ENCODE data around the gene CMBL. TPM values are rescaled to one million over a fixed set of nuclear protein-coding genes. Genes with fewer than 3 reads are reported as not detected.
"Not testable (repeated sequence)": the region's sequence is repeated elsewhere in the genome, so short reads cannot be mapped to it uniquely, and the experiment has no call there.

Gene CMBL
- total RNA-seq, 2 donors from 2014 or later, result 11.2 to 20.3 TPM

DNA sequence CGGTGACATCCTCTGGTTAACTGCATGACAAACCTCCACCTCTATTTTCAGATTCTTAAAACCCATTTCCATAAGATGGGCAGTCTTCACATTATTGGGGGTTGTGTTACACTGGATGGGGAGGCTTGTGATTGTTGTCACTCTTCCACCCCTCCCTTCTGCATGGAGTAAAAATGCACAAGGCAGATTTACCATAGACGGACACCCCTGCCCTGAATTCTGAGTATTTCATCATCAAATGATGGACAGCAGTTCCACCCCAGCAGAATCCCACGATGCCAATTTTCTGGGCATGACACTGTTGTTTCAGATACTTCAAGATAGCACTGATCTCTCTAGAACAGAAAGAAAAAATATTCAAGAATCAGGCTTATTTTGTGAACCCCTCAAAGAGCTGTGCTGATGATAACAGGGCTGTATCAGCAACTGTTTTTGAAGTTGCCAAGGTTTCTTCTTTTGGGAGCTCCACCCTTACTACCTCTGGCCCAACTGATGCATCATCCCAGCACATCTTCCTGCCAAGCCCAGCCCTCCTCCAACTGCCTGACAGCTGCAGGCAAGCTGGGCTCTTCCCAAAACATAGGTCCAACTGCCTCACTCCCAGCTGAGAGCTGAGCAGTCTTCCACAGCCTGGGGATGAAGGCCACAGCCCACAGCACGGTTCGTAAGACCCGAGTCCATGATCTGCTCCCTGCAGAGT is 21.4 kb downstream of the CMBL start:
- Histone ChIP-seq H3K4me1 (replicated peaks) (no peaks in the 10 kb centered on the region), H3K27ac (no peak overlapping the region), H3K27me3 (replicated peaks; ENCODE audit: insufficient read depth) (no peaks in the 10 kb centered on the region), H3K36me3 (no peaks in the 10 kb centered on the region), H3K9me3 (no peaks in the 10 kb centered on the region), H3K4me3 (no peak overlapping the region)
- TF ChIP-seq, protein P1, sequence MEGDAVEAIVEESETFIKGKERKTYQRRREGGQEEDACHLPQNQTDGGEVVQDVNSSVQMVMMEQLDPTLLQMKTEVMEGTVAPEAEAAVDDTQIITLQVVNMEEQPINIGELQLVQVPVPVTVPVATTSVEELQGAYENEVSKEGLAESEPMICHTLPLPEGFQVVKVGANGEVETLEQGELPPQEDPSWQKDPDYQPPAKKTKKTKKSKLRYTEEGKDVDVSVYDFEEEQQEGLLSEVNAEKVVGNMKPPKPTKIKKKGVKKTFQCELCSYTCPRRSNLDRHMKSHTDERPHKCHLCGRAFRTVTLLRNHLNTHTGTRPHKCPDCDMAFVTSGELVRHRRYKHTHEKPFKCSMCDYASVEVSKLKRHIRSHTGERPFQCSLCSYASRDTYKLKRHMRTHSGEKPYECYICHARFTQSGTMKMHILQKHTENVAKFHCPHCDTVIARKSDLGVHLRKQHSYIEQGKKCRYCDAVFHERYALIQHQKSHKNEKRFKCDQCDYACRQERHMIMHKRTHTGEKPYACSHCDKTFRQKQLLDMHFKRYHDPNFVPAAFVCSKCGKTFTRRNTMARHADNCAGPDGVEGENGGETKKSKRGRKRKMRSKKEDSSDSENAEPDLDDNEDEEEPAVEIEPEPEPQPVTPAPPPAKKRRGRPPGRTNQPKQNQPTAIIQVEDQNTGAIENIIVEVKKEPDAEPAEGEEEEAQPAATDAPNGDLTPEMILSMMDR (IDR thresholded peaks at IDR 0.05), result no peak
- 83% methylated on average over 6 of the region's 6 CpGs for WGBS
- no peak for DNase-seq (ENCODE audit: low spot score)
- intact Hi-C loops (cut with DNase I), result loop anchor here (5.0 to 10.0 kb wide), 3 partner anchors 48 to 341 kb away; partner anchors contain the start of gene MARCHF6

DNA sequence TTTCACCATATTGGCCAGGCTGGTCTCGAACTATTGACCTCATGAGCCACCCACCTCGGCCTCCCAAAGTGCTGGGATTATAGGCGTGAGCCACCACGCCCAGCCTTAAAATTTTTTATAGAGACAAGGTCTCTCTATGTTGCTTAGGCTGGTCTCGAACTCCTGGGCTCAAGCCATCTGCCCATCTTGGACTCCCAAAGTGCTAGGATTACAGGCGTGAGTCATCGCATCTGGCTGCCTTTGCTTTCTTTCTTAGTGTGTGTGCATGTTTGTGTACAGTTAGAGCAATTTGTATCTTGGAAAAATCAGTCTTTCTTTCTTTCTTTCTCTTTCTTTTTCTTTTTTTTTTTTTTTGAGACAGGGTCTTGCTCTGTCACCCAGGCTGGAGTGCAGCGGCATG is 22.3 kb downstream of the CMBL start:
- WGBS, result 78% methylated on average over 8 of the region's 8 CpGs

DNA sequence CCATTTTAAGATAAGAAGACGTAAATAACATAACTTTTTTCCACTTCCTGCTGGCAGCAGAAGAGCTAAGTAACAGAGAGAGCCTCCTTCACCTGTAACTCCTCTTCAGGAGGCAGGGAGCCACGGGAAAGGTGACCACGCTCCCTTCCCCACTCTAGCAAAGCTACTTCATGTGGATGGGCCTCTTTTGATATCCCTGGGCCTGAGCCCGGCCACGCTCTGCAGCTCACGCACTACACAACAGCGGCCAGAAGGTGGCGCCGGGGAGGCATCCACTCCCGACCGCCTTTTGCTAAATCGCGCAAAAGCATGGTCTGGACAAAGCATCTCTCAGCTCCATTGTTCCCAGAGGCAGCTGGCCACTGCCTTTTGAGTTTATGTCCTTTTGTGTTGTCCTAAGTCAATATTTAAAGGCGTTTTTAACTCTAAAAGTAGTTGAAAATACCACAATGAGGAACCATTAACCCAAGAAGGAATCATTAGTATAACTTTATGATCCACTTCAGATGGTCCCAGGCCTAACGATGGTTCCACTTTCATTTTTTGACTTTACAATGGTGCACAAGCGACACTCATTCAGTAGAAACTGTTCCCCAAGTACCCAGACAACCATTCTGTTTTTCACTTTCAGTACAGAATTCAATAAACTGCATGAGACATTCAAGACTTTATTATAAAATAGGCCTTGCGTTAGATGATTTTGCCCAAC is 23.6 kb downstream of the CMBL start:
- WGBS, result 26% methylated on average over 17 of the region's 17 CpGs
- Histone ChIP-seq H3K9me3 (no peaks in the 10 kb centered on the region), H3K27ac (no peak overlapping the region), H3K4me1 (replicated peaks) (no peaks in the 10 kb centered on the region), H3K27me3 (replicated peaks; ENCODE audit: insufficient read depth) (no peaks in the 10 kb centered on the region), H3K4me3 (no peak overlapping the region), H3K36me3 (no peaks in the 10 kb centered on the region)
- DNase-seq (ENCODE audit: low spot score), result peak; percentile 77
- intact Hi-C loops (cut with DNase I), result loop anchor here (2.0 to 10.0 kb wide), 4 partner anchors 23 to 158 kb away; partner anchors contain the start of genes CMBL and ROPN1L
- TF ChIP-seq, protein P1 (IDR thresholded peaks at IDR 0.05), result peak; percentile 64 to 89 (median 83)
- no peak for TF ChIP-seq POLR2A (IDR thresholded peaks at IDR 0.05)
- peak; percentile 66 for TF ChIP-seq POLR2AphosphoS5 (IDR thresholded peaks at IDR 0.05)

More for the DNA sequence above, 22.3 kb downstream of the CMBL start:
- not testable (repeated sequence) for H3K4me3 ChIP-seq; H3K27ac ChIP-seq; H3K27me3 ChIP-seq (replicated peaks; ENCODE audit: insufficient read depth); H3K36me3 ChIP-seq; H3K4me1 ChIP-seq (replicated peaks); H3K9me3 ChIP-seq; DNase-seq (ENCODE audit: low spot score)
- intact Hi-C loops (cut with DNase I), result loop anchor here (2.0 to 10.0 kb wide), 4 partner anchors 21 to 342 kb away; partner anchors contain the start of genes CMBL and MARCHF6

DNA sequence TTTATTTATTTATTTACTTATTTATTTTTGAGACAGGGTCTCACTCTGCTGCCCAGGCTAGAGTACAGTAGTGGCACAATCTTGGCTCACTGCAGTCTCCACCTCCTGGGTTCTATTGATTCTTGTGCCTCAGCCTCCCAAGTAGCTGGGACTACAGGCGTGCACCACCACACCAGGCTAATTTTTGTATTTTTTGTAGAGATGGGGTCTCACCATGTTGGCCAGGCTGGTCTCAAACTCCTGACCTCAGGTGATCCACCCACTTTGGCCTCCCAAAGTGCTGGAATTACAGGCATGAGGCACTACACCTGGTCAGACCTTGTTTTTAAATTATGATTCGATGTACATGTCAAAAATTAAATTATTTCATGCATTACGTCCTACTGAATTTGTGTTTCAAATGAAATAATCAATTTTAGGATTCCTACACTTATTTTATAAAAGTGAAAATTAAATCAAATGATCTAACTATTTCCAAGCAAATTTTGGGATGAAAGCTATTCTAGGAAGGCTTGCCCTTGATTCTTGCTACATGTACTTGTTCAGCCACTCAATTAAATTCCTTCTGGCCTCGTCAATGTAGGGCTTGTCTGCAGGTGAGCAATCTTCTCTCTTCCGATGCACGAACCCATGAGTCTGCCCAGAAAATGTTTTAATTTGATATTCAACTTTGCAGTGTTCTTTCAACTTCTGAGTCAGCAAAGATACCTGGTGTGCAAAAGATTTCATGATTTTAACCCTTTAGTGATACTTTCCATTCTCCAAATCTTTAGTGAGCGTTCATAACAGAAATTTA is 27.6 kb downstream of the CMBL start:
- H3K9me3 ChIP-seq, result no peaks in the 10 kb centered on the region
- no peak overlapping the region for H3K4me3 ChIP-seq
- DNase-seq (ENCODE audit: low spot score), result no peak
- no peaks in the 10 kb centered on the region for H3K36me3 ChIP-seq
- 78% methylated on average over 7 of the region's 7 CpGs for WGBS
- no peaks in the 10 kb centered on the region for H3K4me1 ChIP-seq (replicated peaks)
- intact Hi-C loops (cut with DNase I), result loop anchor here (5.0 to 10.0 kb wide), 3 partner anchors 55 to 162 kb away; partner anchors contain the start of gene ROPN1L
- no peak overlapping the region for H3K27ac ChIP-seq
- TF ChIP-seq POLR2AphosphoS5 (IDR thresholded peaks at IDR 0.05), result no peak
- no peak for TF ChIP-seq POLR2A (IDR thresholded peaks at IDR 0.05)
- TF ChIP-seq, protein P1 (IDR thresholded peaks at IDR 0.05), result no peak
- no peaks in the 10 kb centered on the region for H3K27me3 ChIP-seq (replicated peaks; ENCODE audit: insufficient read depth)

DNA sequence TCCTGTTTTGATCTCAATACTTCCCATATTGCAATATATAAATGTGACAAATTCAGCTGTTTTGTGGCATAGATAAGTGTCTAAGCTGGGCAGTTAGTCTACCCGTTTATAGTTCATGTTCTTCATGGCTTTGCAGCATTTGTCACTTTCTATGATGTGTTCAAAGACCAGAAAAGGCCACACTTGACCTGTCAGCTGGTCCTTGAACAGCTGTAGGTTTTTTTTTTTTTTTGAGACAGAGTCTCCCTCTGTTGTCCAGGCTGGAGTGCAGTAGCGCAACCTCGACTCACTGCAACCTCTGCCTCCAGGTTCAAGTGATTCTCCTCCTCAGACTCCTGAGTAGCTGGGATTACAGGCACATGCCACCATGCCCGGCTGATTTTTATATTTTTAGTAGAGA is 28.4 kb downstream of the CMBL start:
- Histone ChIP-seq H3K9me3 (no peaks in the 10 kb centered on the region), H3K36me3 (no peaks in the 10 kb centered on the region), H3K27me3 (replicated peaks; ENCODE audit: insufficient read depth) (no peaks in the 10 kb centered on the region), H3K4me1 (replicated peaks) (no peaks in the 10 kb centered on the region), H3K4me3 (no peak overlapping the region), H3K27ac (no peak overlapping the region)
- intact Hi-C loops (cut with DNase I), result no loop called here
- WGBS, result 88% methylated on average over 4 of the region's 4 CpGs
- TF ChIP-seq POLR2A (IDR thresholded peaks at IDR 0.05), result no peak
- TF ChIP-seq, protein P1 (IDR thresholded peaks at IDR 0.05), result no peak
- DNase-seq (ENCODE audit: low spot score), result no peak
